ENCODE data around the gene KMT5B. TPM values are rescaled to one million over a fixed set of nuclear protein-coding genes. Genes with fewer than 3 reads are reported as not detected.

Gene KMT5B
- total RNA-seq, 1 donor: 20.1 TPM

DNA sequence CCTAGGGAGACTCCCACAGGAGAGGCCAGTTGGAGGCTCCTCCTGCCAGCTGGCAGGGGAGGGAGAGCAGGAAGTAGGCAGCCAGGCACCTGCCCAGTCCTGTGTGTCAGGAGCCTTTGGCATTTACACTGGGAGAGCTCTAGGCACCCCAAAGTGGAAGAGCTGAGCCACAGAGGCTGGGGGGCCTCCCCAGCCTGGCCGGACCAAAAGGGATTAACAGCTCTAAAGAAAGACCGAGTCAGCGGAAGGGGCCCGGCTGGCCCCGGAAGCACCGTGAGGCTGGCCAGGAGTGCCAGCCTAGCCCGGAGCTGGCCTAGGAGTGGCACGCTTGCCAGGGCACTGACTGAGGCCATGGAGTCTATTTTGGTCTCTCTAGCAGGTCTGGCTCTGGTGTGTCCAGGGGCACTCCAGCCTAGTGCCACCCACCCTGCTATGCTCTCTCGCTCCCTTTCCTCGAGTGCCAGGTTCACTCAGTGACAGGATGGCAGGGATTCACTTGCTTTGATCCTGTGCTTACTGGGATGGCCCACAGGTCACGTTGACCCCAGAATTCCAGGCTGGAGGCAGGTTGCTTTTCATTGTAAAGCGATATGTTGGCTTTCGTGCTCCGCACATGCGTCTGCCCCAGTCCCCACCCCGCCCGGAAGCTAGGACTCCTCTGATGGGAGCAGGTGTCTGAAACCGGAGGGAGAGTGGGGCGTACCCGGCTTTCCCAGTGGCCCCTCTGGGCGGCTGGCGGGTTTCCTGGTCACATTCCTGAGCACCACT lies 3.3 kb upstream of the KMT5B start:
- no peak overlapping the region for H3K4me3 ChIP-seq (ENCODE audit: low read depth, low read length)
- DNase-seq (ENCODE audit: low read depth): no peak
- TF ChIP-seq, protein P1, sequence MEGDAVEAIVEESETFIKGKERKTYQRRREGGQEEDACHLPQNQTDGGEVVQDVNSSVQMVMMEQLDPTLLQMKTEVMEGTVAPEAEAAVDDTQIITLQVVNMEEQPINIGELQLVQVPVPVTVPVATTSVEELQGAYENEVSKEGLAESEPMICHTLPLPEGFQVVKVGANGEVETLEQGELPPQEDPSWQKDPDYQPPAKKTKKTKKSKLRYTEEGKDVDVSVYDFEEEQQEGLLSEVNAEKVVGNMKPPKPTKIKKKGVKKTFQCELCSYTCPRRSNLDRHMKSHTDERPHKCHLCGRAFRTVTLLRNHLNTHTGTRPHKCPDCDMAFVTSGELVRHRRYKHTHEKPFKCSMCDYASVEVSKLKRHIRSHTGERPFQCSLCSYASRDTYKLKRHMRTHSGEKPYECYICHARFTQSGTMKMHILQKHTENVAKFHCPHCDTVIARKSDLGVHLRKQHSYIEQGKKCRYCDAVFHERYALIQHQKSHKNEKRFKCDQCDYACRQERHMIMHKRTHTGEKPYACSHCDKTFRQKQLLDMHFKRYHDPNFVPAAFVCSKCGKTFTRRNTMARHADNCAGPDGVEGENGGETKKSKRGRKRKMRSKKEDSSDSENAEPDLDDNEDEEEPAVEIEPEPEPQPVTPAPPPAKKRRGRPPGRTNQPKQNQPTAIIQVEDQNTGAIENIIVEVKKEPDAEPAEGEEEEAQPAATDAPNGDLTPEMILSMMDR (IDR thresholded peaks at IDR 0.05; ENCODE audit: insufficient read depth, low read length): no peak

DNA sequence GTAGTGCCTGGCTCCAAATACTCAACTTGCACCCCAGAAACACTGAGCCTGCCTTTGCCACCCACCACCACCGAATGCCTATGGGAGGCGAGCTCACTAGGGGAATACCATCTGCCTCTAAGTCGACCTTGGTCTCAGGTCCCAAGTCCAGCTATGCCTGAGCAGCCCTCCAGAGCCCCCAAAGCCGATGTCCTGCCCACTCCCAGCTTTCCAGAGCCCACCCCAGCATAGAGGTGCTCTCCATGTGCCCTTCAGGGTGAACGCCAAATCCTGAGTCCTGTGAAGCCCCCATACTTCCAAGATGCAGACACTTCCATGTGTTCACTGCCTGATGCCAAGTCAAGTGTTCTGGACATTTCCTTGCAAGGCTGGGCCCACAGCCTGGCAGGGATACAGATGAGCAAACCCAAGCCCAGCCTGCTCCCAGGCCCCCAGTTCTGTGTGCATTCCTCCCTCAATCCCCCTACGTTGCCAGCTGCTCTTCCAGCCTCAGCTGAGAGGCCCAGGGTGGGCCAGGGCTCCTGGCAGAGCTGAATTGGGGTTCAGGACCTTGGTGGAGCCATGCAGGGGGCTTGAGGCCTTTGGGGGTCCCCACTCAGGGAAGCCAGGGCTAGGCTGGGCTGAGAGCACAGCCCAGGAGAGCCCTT lies 2.6 kb upstream of the KMT5B start:
- DNase-seq (ENCODE audit: low read depth): no peak
- H3K4me3 ChIP-seq (ENCODE audit: low read depth, low read length): no peak overlapping the region
- TF ChIP-seq, protein P1 (IDR thresholded peaks at IDR 0.05; ENCODE audit: insufficient read depth, low read length): no peak

DNA sequence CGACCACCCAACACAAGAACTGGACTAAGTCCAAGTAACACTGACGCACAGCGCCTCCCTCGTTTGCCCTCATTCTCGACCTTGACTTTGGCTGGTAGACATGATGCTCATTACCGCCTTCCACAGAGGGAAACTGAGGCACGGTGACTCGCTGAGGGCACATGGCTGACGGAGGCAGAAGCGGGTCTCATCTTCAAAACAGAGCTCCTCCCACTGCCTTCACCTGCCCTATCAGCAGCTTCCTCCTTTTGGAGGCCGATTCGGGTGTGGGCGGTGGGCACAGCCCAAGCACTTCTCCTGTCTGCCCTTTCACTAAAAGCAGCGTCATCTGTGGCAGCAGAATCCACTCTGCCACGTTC lies 2.0 kb upstream of the KMT5B start:
- no peak for DNase-seq (ENCODE audit: low read depth)
- no peak overlapping the region for H3K4me3 ChIP-seq (ENCODE audit: low read depth, low read length)
- TF ChIP-seq, protein P1 (IDR thresholded peaks at IDR 0.05; ENCODE audit: insufficient read depth, low read length): no peak

DNA sequence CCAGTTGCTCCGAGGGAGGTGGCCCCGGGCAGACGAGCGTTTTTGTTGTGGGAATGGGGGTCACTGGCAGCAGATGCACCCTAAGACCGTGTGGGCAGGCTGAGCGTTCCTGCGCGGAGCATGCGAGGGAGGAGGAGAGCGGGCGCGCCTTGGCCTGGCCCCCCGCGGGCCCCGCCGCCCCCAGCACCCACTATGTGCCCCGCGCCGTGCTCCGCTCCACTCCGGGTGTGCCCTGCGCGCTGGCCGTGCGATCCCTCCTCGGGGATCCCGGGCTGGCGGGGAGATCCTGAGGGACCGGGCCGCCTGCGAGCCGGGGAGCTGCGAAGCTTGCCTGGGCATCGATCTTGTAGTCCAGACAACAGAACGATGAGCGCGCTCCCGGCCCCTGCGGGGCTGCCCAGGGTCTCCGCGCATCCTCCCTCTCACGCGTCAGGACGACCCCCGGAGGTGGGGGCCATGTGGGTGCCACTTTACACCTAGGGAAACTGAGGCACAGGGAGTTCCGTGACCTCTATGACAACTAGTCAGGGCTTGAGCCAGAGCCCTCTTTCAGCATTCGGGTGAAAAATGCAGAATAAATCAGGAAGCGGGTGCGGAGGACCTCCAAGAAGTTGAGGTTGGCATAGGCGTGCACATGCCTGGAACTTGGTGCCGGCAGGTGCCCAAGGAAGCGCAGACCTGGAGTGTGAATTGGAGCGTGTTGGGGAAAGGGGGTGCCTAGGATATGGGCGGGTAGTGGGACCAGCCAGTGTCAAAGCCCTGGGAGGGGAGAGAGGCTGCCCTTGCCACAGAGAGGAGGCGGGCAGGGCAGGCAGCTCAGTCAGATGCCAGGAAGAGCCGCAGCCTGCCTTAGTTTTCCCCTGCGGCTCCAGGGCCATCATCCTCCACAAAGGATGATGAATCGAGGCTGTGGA lies 1.3 kb upstream of the KMT5B start:
- DNase-seq (ENCODE audit: low read depth): no peak
- peak overlapping the region; percentile 94 for H3K4me3 ChIP-seq (ENCODE audit: low read depth, low read length)
- TF ChIP-seq, protein P1 (IDR thresholded peaks at IDR 0.05; ENCODE audit: insufficient read depth, low read length): no peak

DNA sequence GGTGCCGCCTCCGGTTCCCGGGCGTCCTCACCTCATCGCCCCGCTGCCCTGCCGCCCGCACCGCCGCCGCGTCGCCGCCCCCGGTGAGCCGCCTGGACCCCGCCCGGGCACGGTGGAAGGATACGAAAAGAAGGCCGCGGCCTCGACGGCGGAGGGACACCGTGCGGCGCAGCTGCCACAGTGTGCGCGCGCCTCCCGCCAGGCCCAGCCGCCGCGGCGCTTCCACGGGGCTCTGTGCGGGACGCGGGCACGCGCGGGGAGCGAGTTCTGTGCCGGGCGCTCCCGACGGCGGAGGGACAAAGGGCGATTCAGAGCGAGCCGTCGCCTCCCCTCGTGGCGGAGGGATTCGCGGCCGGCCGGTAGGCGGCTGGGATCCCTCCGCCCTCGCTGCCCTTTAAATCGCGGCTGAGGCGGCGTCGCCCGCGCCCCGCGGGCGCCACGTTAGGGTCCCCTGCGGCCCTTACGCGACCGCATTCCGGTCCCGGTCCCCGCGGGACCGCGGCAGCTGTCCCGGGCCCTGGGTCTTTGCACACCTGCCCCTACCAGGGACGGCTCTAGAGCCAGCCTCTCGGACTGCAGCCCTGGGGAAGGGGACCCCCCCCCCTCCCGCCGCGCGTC lies 568 bp upstream of the KMT5B start:
- H3K4me3 ChIP-seq (ENCODE audit: low read depth, low read length): peak overlapping the region; percentile 94
- TF ChIP-seq, protein P1 (IDR thresholded peaks at IDR 0.05; ENCODE audit: insufficient read depth, low read length): peak; percentile 2
- peak; percentile 93 for DNase-seq (ENCODE audit: low read depth)

DNA sequence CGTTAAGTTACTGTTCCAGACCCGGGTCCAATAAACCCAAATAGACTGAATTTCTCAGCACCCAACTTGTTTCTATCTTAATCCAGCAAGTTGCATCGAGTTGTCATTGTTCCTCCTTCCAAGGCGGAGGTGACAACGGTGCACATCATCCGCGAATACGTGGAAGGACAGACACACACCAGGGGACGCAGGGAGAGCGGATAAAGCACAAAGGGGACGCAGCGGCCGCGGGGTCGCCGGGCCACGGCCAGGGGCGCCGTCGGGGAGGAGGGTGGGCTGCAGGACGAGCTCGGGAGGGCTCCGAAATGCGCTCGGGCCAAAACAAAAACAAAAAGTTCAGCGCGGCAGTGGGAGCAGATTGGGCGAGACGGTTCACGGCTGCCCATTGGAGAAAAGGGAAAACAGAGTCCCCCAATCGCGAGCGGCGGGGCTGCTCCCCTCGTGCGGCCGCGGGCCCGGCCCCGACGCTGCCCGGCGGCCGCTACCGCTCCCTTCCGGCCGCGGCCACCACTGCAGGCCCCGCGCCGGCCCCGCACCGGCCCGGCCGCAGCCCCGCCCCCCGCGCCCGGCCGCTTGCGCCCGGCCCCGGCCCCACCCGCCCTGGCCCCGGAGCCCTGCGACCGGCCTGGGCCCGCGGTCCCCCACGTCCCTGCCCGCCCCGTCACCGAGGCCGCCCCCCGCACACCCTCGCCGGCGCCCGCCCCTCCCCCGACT lies 518 bp downstream of the KMT5B start:
- peak overlapping the region; percentile 94 for H3K4me3 ChIP-seq (ENCODE audit: low read depth, low read length)
- DNase-seq (ENCODE audit: low read depth): peak; percentile 70
- TF ChIP-seq, protein P1 (IDR thresholded peaks at IDR 0.05; ENCODE audit: insufficient read depth, low read length): no peak

Measured in fibroblast of the aortic adventitia (primary cell).